Right hindlimb (tissue), 1 donor: ENCODE data around the gene FYB2.
"Not testable (repeated sequence)": the region's sequence is repeated elsewhere in the genome, so short reads cannot be mapped to it uniquely, and the experiment has no call there.

Experiments
- DNase-seq: peaks from one replicate; pipeline ENCODE4 v3.0.0-alpha.2; 2018

FYB2 gene

DNA sequence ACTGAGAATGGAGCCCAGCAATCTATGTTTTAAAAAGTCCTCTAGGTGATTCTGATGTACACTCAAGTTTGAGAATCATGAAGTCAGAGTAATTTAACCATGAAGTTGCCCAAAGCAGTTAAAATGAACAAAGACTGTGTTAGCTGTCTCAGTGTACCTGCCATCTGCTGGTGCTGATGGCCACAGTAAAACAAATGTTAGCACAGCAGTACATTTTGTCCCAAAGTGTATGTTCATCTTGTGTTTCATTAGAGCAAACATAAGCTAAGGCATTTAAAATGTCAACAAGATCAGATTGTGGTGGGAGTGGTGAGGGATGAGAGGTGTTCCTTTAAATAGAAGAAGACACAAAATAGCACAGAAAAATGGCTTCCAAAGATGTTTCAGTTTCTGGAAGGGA is 31.1 kb downstream of the FYB2 start:
- no peak for DNase-seq

DNA sequence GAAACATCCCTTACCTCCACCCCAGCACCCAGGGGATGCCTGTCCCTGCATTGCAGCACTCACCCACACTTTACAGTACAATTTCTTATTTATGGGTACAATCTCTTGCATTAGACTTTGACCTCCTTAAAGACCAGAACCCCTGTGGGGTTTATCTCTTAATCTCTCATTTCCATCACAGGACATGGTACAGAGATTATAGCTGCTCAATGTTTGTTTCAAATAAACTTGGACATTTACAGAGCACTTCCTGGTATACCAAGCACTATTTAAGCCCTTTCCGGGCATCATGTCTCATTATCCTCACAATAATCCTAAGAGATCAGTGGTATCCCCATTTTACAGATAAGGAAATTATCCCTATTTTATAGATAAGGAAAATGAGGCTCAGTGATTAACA is 31.9 kb downstream of the FYB2 start:
- DNase-seq = no peak

DNA sequence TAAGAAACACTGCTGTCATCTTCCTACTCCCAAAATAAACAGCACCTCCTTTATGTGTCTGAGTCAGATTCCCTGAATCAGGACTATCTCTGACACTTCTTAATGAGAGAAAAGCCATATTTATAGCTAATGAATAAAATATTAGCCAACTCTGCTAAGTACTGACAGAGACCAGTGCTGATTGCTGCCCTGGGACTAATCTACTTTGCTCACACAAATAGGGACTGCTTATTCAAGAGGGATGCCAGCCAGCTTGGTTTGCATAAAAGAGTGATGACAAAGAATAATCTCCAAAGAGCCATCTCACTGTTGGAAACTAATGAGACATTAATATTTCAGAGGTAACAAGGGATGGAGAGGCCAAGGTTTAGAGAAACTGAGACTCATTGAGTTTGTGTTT is 36.4 kb downstream of the FYB2 start:
- no peak for DNase-seq

DNA sequence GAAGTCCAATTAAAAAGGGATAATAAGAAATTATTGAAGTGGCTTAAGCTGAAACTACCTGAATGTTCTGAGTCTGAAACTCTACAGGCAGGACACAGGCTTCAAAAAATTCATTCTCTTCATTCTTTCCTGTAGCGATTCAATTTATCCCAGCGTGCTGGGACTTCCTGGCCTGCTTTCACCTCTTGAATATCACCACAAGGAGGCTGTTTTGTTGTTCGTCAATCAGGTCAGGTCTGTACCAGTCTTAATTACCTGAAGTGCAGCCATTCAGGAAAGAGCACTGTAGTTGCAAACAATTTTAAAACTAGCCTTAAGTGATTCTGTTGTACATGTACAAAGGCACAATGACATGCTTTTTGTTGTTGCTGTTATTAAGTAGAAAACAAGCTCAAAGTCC is 38.4 kb downstream of the FYB2 start:
- DNase-seq = no peak

DNA sequence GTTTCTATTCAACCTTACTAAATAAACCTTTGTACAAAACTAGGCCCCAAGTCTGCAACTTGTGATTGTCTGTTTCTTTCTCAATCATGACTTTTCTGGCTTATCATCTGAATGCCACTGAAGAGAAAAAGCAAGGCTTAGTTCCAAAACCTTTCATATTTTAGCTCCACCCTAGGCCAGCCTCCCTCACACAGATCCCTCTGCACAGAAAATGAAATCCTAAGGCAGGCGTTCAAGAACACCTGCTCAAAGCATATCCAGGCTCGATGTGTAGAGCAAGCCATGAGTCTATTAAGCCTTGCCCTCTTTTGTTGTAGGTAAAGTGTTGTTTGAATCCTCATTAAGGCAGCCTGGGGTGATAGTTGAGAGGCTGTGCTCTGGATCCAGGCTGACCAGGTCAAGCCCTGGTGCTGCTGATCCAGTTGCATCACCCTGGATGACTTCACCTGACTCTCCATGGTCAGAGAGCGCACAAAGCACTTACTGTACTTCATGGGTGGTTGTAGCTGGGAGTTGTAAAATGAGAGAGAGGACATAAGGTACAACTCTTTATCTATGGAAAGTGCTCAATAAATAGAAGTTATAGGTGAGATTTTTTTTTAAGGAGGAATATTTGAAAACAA is 39.0 kb downstream of the FYB2 start:
- no peak for DNase-seq

DNA sequence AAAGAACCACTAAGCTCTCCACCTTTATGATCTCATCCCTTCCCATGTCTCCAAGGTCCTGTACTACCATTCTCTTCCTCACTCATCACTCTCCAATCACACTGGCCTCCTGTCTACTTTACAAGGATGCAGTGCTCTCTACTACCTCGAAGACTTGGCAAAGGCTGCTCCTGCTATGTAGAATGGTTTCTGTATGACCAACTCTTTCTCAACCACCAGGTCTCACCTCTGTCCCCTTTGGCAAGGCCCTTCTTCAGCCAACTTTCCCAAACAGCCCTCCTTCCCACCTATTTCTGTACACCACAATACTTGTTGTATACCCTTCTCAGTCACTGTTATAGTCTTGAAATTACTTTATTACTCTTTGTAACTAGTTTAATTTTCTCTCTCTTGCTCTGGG is 41.2 kb downstream of the FYB2 start:
- DNase-seq = no peak

DNA sequence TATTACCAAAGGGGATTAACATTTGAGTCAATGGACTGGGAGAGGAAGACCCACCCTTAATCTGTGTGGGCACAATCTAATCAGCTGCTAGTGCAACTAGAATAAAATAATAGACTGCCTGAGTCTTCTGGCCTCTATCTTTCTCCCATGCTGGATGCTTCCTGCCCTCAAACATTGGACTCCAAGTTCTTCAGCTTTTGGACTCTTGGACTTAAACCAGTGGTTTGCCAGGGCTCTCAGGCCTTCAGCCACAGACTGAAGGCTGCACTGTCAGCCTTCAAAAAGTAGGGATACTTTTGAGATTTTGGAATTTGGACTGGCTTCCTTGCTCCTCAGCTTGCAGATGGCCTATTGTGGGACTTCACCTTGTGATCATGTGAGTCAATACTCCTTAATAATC is 44.5 kb downstream of the FYB2 start:
- not testable (repeated sequence) for DNase-seq

DNA sequence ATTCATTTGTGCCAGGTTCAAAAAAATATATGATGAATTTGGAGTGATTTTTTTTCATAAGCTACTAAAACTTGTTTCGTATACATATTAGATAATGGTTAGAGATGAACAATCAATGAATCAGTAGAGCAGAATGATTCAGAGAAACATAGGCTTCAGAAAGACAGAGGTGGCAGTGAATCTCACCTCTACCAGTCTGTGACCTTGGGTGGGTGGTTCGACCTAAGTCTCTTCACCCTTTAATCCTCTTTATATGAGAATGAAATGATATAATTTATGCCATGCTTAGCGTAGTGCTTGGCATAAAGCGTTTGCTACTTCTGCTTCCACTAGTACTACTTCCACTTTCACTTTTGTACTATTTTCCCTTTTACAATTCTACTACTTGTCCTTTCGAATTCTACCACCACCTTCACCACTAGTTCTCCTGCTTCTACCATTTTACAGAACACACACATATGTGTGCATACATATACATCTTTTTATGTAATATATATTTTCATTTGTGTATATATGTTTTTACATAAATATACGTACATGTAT is 45.1 kb downstream of the FYB2 start:
- DNase-seq = no peak

DNA sequence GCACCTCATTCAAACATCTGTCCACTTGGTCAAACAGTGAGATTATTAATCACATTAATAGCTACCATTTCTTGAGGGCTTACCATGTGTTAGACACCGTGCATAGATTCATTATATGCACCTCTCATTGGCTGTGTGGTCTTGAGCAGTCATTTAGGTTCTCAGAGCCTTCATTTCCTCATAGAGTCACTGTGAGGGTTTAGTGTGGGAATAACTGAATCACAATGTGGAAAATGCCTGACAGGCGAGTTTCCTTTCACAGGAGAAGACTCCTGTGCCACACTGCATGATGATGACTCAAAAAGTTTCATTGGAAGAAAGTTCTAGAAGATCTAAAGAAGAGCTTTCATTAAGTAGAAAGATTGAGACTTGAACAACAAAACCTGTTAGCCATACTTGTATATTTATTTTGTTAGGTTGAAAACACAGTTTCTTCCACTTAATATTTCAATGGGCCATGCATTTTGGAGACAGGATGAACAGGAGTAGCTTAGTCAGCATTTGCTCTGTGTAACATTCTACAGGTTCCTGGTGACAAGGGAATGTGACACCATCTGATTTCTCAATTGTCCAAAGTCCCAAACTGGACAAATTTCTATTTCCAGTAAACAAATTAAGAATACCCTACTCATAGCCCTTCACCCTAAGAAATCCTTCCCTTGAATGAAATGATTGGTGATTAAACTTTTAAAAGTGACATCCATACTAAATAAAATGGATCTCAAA is 45.7 kb downstream of the FYB2 start:
- no peak for DNase-seq

DNA sequence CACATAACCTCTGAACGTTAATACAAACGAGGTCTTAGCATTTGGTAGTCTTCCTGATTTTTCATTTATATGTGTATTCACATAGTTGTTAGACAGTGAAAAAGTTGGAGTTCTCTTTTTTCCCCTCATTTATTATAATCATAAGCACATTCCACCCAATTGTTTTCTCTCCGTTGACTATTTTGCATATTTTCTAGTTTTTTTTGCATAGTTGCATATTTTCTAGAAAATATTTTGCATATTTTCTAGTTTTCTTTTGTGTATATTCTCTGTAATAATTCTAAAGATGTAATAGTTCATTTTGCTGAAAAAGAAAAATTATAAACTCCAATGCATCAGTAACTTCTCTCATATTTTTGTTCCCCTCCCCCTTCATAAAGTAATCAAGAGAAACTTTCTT is 47.5 kb downstream of the FYB2 start:
- no peak for DNase-seq

DNA sequence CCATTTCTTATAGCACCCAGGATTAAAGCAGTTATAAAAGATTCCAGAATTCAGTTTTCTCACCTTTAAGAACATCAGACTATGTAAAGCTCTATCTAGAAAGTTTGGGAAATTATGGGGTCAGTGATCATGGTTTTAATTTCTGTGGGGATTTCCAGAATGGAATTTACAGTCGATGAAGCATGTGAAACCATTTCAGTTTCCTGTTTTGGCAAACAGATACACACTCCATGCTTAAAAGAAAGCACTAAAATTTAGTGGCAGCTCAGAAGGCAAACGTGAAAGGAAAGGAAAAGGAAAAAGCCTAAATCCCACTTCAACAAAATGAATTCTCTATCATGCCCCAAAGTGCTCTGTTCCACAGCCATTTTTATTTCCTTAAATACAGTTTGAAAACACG is 60.4 kb downstream of the FYB2 start:
- no peak for DNase-seq

DNA sequence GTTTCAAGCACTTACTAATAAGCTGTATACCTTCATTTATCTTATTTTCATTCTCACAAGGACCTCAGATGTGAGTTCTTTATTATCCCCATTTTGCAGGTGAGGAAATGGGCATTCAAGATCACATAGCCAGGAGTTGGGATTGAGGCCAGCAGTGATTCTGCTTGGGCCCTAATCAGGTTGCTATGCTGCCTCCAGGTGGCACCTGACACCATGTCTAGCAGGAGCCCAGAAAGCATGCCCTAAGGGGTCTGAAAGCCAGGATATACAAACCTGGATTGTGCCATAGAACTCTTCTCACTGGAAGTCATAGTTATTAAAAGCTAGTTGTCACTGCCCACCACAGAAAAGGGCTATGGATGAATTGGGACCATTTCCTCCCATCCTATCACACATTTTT is 61.1 kb downstream of the FYB2 start:
- DNase-seq = no peak

DNA sequence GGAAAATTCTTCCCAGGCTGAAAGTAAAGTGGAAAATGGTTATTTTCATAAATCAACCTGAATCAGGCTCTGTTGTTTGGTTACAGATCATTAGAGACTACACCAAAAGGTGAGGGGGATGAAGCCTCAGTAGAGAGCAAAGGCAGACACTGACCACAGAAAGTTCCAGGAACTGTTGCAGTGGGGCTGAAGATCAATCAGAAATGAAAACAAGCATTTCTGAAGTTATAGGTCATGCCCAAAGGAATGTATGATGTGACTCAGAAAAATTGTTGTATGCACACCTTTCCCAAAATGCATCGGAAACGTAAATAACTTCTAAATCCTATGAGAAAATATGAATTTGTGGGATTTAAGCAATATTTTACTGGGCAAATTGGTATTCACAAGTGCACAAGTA is 63.3 kb downstream of the FYB2 start:
- no peak for DNase-seq

DNA sequence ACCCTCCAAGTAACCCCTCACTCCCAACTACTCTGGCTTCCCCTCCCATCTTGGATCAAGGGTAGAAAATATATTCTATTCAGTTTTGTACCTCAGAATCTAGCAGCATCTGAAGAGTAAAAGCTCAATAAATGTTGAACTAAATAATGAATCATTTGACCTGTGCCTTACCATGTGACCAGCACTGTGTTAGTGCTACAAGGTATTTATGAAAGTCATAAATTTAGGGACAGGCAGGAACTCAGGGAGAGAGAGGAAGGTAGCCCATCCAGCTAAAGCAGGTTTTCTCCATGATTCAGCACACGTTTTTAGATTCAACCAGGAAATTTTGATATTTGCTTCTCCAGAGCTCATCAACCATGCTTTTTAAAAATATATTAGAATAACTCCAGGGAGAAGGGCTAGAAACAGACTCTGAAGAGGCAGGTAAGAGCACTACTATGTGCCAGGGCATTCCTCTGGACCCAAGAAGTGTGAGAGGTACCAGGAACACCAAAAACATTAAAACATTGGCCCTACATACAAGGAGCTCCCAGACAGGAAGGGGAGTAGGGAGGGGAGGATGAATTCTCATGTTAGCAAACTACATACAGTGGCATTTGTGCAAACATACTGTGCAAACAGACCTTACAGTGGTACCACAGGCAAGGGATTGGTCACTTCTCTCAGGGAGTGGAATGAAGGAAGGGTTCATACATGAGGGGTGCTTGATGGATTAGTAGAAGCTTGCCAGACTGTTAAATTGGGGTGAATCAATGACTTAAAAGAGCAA is 64.3 kb downstream of the FYB2 start:
- no peak for DNase-seq

DNA sequence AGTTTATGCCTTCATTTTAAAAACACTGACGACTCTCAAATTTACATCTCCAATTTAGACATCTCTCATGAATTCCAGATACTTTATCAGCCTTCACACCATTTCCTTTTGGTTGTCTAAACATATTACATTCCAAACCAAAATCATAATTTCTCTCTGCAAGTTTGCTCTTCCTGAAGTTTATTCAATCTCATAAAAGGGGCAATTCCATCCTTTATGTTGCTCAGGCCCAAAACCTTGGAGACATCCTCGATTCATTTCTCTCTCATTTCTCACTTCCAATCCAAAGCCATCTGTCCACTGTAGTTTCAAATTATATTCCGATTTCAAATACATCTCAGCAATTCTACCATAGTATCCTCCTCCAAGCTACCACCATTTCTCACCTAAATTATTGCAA is 74.0 kb downstream of the FYB2 start:
- no peak for DNase-seq

DNA sequence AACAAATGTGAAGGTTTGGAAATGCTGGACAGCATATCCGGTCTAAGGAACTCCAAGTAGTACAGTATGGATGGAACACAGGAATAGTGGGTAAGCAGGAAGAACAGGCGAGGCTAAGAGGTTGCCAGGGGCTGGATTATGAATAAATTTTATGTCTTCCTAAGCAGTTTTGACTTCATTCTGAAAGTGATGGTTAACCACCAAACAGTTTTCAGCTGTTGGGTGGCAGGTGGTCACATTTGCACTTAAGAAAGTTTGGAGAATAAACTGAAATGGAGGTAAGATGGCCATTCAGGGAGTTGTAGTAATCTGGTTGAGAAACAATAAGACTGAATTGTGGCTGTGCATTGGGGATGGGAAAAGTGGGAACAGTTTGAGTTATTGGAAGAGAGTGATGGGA is 90.2 kb downstream of the FYB2 start:
- no peak for DNase-seq

DNA sequence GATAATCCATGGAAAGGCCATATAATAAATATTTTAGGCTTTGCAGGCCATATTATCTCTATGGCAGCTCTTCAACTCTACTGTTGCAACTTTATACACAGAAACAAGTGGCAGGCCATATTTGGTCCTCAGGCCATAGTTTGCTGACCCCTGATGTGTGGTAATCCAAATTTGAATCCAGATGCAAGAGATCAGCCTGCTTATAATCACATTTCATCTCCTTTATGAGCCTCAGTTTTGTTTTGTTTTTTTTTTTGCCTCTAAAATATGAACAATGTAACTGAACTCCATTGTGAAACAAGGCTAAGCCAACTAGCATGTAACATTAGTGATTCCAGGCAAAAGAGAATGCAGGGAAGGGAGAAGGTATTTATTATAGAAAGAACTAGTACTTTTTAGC is 92.5 kb downstream of the FYB2 start:
- DNase-seq = no peak

DNA sequence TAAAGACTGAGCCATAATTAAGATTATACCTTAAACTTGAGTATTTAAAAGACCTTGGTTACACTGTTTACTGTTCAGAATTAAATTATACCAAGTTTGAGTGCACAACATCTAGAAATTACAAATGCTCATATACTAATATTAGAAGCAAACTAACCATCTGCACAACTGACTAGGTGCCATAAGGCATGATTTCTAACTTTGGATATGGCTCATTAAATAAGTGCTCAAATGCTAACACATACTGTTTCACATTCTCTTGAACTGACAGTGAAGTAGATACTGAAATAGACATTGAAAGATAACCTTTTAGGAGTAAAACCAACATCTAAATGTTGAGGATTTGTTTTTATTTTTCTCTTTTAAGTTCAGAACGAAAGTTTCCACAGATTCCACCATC is 100.0 kb downstream of the FYB2 start:
- DNase-seq = no peak

DNA sequence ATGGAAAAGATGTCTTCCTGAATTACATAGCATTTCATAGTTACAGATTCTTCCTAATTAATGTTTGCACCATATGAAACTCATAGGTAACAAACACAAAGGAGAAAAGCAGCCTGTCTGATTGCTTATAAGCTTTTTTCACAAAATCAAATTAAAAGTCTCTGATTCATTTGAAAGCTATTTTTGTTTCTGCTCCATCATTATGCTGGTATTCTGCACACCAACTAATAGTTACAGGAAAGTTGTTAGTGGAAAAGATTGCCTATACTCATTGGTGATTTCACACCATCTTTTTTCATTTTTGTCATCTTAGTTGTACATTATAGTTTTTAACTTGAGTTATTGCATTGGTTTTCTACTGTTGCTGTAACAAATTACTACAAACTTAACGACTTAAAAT is 104.0 kb downstream of the FYB2 start:
- no peak for DNase-seq

DNA sequence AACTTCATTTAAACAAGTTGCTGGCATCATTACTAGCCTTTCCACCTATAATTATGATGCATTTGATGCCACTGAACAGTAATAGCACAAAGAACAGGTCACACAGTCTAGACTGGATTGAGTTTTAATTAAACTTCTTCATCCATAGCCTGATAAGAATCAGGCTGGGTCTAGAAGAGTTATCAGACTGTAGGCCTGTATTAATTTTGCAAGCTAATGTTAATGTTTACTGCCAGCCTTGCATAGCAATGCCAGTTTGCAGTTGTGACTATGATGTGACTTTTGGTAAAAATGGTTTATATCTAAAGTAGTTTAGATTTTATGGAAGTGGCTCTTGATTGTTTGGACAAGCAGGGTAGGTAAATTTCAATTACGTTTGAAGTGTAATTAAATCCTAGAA is 106.1 kb downstream of the FYB2 start:
- DNase-seq = no peak

DNA sequence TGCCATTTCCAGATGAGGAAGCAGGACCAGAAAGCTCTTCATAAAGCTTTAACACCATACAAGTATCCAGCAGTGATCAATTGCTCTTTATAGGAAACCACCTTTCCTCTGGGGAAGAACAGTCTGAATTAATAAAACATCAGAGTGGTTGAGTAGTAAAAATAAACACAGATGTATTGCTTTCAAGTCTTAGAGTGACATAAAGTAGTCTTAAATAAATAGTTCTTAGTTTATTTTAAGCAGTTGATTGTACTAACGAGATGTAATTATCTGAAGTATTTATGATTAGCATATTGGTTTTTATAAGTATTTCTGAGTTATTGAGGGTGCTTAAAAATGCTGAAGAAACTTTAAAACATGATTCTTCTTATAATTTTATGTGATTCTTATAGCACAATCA is 107.1 kb downstream of the FYB2 start:
- no peak for DNase-seq

DNA sequence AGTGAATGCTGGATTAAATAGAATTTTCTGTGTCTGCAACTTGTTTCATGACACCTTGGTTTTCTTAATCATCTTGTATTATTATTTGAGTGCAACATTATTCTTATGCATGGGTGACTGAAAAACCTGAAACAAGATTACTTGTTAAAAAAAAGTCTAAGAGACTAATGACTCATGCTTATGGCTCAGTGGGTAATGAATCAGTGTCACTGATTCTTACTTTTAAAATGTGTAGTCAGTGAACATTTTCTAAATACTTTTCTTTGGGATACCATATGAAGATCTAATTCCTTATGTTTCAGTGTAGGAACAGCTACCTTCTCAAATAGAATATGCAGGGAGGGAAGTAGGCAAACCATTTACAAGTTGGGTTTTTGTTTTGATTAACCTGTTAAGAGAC is 108.6 kb downstream of the FYB2 start:
- DNase-seq = no peak

DNA sequence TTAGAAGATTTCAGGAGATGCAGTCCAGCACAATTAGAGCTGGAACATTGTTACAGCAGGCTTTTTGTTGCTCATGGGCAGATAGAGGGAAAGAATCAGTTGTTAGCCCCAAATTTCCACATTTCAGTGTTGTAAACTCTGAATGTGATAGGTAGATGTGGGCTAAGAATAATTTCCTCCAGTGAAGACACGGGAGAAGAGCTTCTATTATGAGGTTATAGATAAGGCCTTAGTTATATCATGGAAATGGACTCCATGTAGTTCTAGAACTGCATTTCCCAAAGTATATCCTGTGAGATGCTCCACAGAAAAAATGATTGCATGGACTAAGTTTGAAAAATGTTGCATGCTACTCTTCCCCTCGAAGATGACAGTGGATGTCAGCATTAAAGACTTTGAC is 109.2 kb downstream of the FYB2 start:
- DNase-seq = no peak

DNA sequence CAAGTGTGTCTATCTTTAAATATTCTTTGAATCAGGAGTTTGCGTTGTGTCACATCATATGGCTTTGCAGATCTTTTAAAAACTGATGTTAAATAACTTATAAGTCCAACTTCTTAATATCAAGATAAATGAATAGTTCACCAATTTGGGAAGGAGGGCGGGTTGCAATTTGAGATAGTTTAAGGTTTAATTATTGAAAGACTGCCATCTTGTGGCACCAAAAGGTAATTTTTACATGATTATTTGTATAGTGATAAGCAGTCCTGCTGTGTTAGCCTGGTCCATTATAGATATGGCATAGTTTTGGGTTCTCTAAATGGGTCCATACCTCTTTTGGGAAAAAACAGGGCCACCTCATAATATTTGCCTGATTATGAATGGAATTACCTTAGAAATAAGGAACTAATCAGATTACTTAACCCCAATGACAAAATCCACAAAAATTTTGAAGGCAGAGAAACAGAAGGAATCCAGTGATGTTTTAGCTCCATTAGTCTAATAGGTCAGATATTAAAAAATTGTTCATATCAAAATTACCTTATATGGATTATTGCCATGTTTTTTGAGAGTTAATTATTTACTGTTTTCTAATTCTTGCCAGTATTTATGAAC is 109.8 kb downstream of the FYB2 start:
- DNase-seq = no peak
